Parathyroid adenoma (tissue), 2 donors: ENCODE data around the gene ARHGAP23.

Experiments
- H2AFZ ChIP-seq: fragments of 300-600 bp; sonication (generic); one replicate; pipeline ENCODE4 v1.7.0; 2017; ENCODE audit warnings: antibody characterized with exemption, mild to moderate bottlenecking
- H3K27ac ChIP-seq: fragments of 300-600 bp; sonication (generic); one replicate; pipeline ENCODE4 v1.7.0; 2017
- H3K27me3 ChIP-seq: fragments of 300-600 bp; sonication (generic); one replicate; pipeline ENCODE4 v1.7.0; 2017; ENCODE audit warnings: low read length; ENCODE audit not compliant: control insufficient read depth, insufficient read depth
- H3K36me3 ChIP-seq: fragments of 300-600 bp; sonication (generic); one replicate; pipeline ENCODE4 v1.7.0; 2017; ENCODE audit warnings: low read length; ENCODE audit not compliant: control insufficient read depth, insufficient read depth
- H3K4me1 ChIP-seq: fragments of 300-600 bp; sonication (generic); one replicate; pipeline ENCODE4 v1.7.0; 2017; ENCODE audit warnings: control low read depth
- H3K4me2 ChIP-seq: fragments of 300-600 bp; sonication (generic); one replicate; pipeline ENCODE4 v1.7.0; 2017; ENCODE audit warnings: low read length
- H3K4me3 ChIP-seq: fragments of 300-600 bp; sonication (generic); one replicate; pipeline ENCODE4 v1.7.0; 2017; ENCODE audit warnings: low read depth, low read length
- H3K79me2 ChIP-seq: fragments of 300-600 bp; sonication (generic); one replicate; pipeline ENCODE4 v1.7.0; 2017; ENCODE audit warnings: control low read depth
- H3K9ac ChIP-seq: fragments of 300-600 bp; sonication (generic); one replicate; pipeline ENCODE4 v1.7.0; 2017; ENCODE audit warnings: mild to moderate bottlenecking
- H3K9me3 ChIP-seq: fragments of 300-600 bp; sonication (generic); one replicate; pipeline ENCODE4 v1.7.0; 2017; ENCODE audit warnings: low read length; ENCODE audit not compliant: control insufficient read depth
- TF ChIP-seq, protein P1 (sequence below): fragments of 300-600 bp; sonication (generic); IDR thresholded peaks from one replicate; pipeline ENCODE4 v1.7.0; 2017; ENCODE audit warnings: antibody characterized with exemption, mild to moderate bottlenecking
- donor health status: primary hyperparathyroidism.

The ARHGAP23 gene

DNA sequence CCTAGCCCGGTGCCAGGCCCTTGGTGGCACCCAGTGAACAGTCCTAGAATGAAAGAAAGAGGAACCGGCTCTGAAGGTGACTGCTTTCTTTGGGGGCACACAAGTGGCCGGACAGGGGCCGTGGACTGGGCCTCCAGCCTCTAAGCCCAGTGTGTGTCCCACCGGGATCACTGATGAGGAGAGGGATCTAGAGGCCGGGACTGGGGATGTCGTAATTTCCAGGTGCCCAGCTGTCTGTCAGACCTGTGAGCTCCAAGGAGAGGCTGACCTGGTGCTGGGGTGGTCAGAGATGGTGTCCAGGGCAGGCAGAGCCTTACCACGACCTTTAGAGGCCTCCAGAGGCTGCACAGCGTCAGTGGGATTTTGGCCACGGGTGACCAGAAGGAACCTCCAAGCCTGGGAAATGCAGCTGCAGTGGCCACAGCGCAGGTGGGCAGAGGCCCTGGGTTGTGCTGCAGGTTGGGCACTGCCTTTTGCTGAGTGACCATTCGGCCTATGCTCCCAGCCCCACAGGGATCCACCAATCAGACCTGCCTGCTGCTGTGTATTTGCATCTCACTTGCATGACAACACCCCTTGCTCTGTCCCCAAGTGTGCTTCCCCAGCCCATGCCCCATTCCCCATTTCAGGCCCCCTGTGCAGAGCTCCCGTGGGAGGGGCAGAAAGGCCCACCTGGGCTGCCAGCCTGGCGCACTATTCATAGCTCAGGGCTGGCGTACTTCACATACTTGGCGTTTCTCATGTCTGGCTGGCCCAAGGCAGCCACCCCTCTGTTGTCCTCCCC, 12.5 kb downstream of the ARHGAP23 start:
- Histone ChIP-seq H3K9me3 (no peaks in the 10 kb centered on the region), H2AFZ (no peak overlapping the region), H3K9ac (no peak overlapping the region), H3K4me1 (peaks cover 3% of the 10 kb centered on the region), H3K27ac (no peak overlapping the region), H3K4me2 (no peak overlapping the region), H3K27me3 (no peaks in the 10 kb centered on the region), H3K4me3 (no peak overlapping the region), H3K79me2 (peaks cover 13% of the 10 kb centered on the region), H3K36me3 (no peaks in the 10 kb centered on the region)
- TF ChIP-seq, protein P1, sequence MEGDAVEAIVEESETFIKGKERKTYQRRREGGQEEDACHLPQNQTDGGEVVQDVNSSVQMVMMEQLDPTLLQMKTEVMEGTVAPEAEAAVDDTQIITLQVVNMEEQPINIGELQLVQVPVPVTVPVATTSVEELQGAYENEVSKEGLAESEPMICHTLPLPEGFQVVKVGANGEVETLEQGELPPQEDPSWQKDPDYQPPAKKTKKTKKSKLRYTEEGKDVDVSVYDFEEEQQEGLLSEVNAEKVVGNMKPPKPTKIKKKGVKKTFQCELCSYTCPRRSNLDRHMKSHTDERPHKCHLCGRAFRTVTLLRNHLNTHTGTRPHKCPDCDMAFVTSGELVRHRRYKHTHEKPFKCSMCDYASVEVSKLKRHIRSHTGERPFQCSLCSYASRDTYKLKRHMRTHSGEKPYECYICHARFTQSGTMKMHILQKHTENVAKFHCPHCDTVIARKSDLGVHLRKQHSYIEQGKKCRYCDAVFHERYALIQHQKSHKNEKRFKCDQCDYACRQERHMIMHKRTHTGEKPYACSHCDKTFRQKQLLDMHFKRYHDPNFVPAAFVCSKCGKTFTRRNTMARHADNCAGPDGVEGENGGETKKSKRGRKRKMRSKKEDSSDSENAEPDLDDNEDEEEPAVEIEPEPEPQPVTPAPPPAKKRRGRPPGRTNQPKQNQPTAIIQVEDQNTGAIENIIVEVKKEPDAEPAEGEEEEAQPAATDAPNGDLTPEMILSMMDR: no peak

DNA sequence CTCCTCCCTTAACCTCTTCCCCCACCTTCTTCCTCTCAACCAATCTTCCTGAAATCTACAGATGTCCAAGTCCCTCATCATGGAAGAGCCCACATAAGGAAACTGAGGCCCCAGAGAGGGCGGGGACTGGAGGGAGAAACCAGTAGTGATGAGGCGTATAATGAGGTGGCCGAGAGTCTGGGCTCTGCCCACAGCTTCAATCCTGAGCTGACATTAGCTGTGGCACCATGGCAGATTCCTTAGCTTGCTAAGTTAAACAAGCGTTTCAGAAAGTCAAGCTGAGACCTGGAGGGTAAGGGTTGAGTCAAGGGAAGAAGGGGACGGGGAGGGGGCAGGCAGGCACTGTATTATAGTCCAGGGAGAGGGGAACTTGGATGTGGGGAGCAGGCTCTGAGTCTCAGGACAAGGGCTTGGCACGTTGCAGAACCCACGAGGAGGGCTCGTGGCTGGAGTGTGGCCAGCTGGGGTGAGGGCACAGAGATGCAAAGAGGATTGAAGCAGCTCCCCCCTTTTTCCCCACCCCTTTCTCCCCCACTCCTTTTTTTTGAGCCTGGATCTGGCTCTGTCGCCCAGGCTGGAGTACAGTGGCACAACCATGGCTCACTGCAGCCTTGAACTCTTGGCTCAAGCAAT, 13.3 kb downstream of the ARHGAP23 start:
- H3K36me3 ChIP-seq: no peaks in the 10 kb centered on the region
- H3K9ac ChIP-seq: no peak overlapping the region
- no peak overlapping the region for H3K27ac ChIP-seq
- no peaks in the 10 kb centered on the region for H3K9me3 ChIP-seq
- no peaks in the 10 kb centered on the region for H3K27me3 ChIP-seq
- H3K4me3 ChIP-seq: no peak overlapping the region
- peaks cover 3% of the 10 kb centered on the region for H3K4me1 ChIP-seq
- H3K4me2 ChIP-seq: no peak overlapping the region
- TF ChIP-seq, protein P1: no peak
- H3K79me2 ChIP-seq: peaks cover 13% of the 10 kb centered on the region
- no peak overlapping the region for H2AFZ ChIP-seq

GRCh38 chr17:38442548-38442947, 14.3 kb downstream of the ARHGAP23 start:
- Histone ChIP-seq H3K4me3 (no peak overlapping the region), H3K36me3 (no peaks in the 10 kb centered on the region), H3K79me2 (peaks cover 18% of the 10 kb centered on the region), H2AFZ (no peak overlapping the region), H3K27me3 (no peaks in the 10 kb centered on the region), H3K9ac (no peak overlapping the region), H3K9me3 (no peaks in the 10 kb centered on the region), H3K4me2 (no peak overlapping the region), H3K27ac (no peak overlapping the region), H3K4me1 (peaks cover 3% of the 10 kb centered on the region)
- TF ChIP-seq, protein P1: no peak

DNA sequence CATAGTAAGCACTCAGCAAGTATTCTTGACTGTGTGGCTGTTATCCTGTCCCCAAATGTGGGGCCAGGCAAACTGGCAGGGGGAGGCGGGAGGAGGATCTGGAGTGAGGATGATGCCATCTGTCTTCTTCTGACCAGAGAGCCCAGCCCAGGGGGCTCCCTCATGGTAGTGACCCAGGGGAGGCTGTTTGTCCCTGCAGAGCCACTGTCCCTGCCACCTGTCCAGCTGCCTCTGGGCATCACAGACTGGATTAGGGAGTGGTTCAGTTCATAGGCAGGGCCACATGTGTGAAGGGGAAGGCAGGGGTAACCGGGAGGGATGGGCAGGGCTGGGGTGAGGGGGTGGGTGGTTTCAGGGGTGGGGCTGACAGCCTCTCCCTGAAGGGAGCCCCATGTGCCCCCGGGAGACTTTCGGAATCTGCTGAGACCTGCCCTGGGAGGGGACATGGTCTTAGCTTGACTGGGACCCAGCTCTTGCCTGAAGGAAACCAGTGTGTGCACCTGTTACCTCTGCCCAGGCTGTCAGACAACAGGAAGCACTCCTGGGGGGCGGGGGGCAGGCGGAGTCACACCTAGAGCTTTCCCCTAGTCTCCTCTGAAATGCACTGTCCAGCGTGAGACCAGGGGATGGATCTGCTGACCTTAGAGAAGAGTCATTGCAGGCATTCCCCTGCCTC, 15.2 kb downstream of the ARHGAP23 start:
- no peak overlapping the region for H3K4me3 ChIP-seq
- no peak overlapping the region for H3K9ac ChIP-seq
- H3K4me1 ChIP-seq: peaks cover 3% of the 10 kb centered on the region

More for the DNA sequence above, 15.2 kb downstream of the ARHGAP23 start:
- Histone ChIP-seq H3K27me3 (no peaks in the 10 kb centered on the region), H3K9me3 (no peaks in the 10 kb centered on the region), H3K4me2 (no peak overlapping the region), H3K79me2 (peaks cover 20% of the 10 kb centered on the region), H2AFZ (no peak overlapping the region), H3K36me3 (no peaks in the 10 kb centered on the region), H3K27ac (no peak overlapping the region)
- TF ChIP-seq, protein P1: no peak
